Measurements from ENCODE around the gene SLC36A1.

GRCh38 chr5:151475388-151475787 lies 28.0 kb downstream of the SLC36A1 start:
- TF ChIP-seq POLR2A (IDR thresholded peaks at IDR 0.05; ENCODE audit: control extremely low read depth in 1 of 2, low read depth in 2 of 2, low read length in 2 of 2) (no peak), JUN (IDR thresholded peaks at IDR 0.05; ENCODE audit: low read depth, low read length) (no peak), CEBPB (IDR thresholded peaks at IDR 0.05; ENCODE audit: low read depth, low read length) (no peak), CTCF (IDR thresholded peaks at IDR 0.05; ENCODE audit: control extremely low read depth in 1 of 3, insufficient read depth in 1 of 3, low read depth in 1 of 3, low read length in 3 of 3) (no peak), TEAD4 (IDR thresholded peaks at IDR 0.05; ENCODE audit: low read depth, low read length) (no peak), GTF2F1 (IDR thresholded peaks at IDR 0.05; ENCODE audit: borderline replicate concordance, low read depth, low read length) (no peak)
